GM21529 (cell line): Measurements from ENCODE around the gene ARX.
A peak's percentile ranks its signal among the peaks of the same experiment; 100 is the strongest.

Experiments
- ATAC-seq: cut with Tn5 transposase; IDR thresholded peaks from one replicate; pipeline ENCODE4 v1.9.1; 2021; ENCODE audit not compliant: unreplicated experiment

Gene ARX

DNA sequence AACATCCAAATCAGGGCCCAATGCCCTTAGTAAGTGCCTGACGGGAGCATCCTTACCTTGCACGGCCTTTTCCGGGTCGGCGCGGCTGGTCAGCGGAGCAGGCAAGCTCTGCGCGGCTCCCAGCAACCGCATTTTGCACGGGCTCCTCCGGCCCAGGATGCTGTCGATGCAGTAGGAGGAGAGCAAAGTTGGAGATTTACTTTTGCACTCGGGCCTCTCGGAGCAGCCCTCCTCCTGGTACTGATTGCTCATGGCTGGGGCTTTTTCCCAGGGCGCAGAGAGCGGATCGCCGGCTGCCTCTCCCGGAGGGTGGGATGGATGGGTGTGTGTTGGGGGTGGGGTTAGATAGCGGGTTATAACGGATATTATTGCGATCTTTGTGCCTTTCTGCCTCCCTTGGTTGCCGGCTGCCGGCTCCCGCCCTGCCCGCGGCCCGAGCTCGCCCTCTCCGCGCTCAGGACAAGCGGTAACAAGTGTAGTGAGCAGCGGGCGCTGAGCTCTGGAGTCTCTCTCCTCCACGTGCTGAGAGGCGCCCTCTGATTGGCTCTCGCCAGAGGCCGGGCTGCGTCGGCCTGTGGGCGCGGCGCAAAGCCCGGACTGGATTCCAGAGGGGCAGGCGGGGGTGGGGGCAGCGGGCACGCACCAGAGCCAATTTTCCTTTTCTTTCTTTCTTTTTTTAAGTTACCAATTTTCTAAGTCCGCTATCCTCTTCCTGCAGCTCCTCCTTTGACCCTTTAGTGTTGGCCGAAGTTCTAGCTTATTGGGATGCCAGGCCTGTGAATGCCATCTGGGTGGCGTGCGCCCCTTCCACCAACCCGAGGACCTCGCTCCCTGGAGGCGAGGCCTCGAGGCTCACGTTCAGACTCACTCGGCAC lies at the start of gene ARX:
ARX (minus strand) TSS at position 480 of the 875 bp plus-strand sequence; CDS start at position 252, 228 bp downstream.
- ATAC-seq = no peak

DNA sequence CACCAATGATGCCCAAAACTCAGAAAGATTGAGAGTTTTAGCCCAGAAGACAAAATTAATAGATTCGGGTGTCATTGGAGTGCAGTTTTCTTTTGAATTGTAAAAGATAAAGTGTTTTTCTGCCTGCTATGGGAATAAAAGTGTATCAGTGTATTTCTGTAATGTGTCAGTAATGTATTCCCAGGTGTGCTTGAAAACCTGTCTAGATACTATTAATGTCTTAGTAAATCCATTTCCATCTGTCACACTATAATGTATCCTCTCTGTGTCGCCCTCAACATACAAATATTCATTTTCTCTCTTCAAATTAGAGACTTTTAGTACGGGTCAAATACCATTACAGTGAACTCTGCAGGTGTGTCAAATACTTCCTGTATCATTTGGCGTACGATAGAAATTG lies 43.5 kb upstream of the ARX start:
- ATAC-seq = no peak

DNA sequence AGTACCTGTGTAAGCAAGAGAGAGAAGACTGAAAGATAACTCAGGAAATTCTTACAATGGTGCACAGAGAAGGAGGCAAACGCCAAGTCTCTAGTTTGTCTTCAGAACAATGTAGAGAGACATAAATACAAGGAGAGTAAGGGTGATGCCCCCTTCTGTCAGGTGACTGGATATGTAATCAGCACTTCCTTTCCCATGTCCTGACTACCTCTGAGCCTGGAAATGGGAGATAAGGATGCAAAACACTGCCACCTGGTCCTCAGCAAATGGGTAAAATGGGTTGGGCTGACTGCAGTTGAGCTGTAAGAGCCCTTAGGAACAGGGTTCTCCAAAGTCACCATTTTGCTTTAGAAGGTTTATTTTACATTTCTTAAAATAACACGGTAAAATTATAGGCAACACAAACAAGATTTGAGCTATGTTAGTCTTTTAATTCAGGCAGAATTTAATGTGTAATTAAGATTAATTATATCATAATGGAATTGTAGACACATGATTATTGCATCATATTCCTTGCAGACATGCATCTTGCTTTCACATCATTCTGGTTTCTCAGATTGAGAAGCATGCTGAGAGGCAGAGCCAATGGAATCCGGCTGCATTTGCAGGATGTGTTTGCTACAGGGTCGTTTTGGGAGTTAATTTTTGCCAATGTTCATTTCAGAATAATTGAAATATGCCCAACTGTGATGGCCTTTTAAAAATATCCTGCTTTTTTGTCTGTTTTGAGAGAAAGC lies 37.2 kb upstream of the ARX start:
- no peak for ATAC-seq

DNA sequence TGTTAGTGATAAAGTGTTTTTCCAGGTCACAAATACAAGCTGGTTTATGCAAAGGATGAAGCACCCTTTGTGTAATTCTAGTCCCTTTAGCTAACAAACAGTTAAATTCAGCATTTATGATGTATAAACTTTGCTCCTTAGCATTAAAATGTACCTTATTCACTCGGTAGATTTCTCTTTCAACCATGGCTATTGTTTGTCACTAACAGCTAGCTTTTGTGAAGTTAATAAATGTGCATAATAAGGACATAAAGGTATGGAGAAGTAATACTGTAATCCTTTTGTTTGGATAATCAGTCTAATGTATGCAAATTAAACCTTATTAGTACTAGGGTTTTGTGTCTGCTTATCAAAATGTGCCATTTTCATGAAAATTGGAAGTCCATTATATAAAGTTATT lies 34.2 kb upstream of the ARX start:
- no peak for ATAC-seq

DNA sequence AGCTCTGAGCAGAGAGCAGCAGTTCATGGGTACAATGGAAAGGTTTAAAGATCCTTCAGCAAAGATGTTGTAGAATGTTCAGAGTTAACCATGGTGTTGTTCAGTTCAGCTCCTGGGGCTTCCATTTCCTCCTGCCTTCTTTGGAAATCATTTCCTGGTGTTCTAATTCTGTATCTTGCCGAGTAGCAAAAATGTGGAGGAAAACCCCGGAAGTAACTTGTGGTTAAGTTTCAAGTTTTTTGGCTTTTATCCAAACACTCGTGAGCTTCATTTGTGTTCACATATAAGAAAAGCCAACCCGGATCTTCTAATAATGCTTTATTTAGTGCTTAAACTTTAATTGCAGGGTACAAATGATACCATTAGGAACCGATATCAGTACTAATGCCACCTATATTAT lies 33.6 kb upstream of the ARX start:
- no peak for ATAC-seq

DNA sequence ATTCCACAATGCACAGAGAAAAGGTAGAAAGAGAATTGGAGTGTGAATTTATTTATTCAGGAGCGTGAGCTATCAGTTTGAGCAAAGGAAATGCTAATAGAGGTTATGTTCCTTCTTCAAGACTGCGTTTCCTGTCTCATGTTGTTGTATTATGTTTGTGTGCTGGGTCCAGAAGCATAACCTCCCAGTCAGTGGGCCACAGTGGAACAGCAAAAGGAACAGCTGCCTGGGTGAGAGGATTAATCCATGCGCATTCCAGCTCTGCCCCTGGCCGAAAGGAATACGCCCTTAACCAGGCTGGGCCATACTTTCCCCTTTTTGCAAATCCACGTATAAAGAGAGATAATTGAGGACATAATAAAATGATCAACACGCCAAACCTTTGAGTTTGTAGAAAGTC lies 32.4 kb upstream of the ARX start:
- ATAC-seq = no peak

DNA sequence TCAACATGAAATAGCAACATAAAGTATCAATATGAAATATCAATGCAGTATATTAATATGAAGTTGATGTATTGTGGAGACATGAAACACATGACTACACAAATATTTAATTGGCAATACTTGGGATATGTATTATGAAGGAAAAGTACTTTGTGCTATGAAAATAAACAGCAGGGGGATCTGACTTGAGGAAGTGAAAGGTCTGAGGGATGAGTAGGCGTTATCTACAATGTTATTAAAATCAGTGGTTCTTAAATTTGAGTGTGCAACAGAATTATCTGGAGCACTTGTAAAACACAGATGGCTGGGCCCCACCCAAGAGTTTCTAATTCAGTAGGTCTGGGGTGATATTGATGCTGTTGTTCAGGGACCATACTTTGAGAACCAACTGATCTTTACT lies 27.4 kb upstream of the ARX start:
- ATAC-seq = no peak

DNA sequence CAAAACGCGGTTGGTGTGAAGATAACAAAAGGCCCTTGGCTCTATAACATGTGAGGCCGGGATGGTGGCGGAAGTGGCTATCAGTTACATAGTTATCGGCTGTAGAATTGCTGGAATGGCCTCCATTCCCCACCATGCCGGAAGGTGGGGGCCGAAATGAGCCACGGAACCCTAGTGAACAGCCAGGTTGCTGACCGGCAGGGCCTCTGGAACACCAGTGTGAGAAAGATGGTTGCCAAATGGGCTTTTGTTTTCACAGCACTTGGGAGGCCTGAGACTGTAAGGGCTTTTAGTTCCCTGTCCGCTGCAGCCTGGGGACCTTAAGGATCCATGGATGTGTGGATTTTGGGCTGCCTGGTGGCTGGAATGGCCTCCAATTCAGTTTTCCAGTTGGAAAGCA lies 23.3 kb upstream of the ARX start:
- ATAC-seq = no peak

DNA sequence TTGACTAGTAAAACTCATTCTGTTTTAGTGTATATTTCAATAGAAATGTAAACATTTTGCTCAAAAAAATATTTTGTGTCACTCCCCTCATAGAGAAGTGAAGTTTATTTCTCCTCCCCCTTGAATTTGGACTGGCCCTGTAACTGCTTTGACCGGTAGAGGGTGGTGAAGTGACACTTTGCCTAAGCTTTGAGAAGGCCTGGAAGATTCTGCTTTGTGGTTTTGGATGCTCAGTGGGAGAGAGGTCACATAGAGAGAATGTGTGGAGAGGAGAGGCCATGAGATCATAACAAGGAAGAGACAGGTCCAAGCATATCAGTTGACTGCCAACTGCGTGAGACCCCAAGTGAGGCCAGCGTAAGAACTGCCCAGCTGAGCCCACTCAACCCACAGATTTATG lies 19.1 kb upstream of the ARX start:
- no peak for ATAC-seq

DNA sequence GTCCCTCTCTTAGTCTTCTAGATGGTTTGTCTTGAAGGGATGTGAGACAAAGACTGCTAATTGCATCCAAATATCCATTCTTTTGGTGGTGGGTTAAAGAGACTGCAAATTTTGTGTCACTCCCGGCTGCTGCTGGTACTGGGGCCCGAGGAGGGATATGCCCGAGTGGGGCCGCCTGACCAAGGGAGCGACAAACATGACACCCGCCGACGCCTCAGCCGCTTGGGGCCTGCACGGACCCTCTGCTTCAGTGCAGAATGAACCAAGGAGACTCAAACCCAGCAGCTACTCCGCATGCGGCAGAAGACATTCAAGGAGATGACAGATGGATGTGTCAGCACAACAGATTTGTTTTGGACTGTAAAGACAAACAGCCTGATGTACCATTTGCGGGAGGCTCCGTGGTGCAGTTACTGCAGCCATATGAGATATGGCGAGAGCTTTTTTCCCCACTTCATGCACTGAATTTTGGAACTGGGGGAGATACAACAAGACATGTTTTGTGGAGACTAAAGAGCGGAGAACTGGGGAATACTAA lies 13.6 kb upstream of the ARX start:
- no peak for ATAC-seq

DNA sequence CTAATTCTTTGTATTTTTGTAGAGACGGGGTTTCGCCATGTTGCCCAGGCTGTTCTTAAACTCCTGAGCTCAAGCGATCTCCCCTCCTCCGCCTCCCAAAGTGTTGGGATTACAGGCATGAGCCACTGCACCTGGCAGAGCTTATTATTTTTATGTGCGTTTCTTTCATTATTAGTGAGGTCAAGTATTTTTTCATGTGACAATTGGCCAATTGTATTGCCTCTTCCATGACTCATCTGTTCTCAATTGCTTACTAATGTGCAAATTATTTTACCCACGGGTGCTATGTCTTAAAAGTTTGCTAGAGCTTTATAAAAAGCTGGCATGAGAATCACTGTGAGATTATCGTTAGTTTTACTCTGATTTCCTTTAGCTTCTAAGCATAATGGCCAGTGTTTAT lies 13.0 kb upstream of the ARX start:
- no peak for ATAC-seq

DNA sequence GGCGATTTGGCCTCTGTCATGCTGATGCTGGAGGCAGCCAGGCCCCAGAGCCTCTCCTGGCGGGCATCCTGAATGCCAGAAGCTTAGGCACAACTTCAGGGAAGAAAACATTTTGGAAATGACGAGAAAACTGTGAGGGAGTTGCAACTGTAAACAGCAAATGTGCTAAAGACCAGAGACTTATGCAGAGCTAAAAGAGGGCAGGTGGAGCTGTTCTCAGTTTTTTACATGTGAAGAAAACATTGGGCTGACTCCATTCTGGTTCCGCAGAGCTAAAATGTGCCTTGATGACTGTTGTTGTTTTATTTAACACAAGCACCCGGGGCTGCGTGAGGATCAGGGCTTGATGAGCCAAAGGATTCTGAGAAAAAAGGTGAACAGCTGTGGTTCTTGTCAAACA lies 10.8 kb upstream of the ARX start:
- no peak for ATAC-seq

DNA sequence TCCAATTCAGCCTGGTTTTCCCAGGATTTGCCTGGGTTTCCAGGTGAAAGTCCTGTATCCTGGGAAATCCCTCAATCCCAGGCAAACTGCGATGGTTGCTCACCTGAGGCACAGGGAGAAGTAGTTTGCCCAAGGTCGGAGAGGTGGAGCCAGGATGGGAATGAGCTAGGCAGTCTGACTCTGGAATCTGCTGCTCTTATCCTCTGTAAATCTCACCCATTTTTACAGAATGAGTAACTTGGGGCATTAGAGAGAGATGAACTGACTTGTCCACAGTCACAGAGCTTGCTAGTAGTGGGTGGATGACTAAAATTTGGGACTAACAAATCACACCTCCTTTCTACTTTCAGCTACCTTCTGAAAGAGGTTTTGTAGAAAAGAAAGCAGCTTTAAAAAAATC lies 9.8 kb upstream of the ARX start:
- no peak for ATAC-seq

DNA sequence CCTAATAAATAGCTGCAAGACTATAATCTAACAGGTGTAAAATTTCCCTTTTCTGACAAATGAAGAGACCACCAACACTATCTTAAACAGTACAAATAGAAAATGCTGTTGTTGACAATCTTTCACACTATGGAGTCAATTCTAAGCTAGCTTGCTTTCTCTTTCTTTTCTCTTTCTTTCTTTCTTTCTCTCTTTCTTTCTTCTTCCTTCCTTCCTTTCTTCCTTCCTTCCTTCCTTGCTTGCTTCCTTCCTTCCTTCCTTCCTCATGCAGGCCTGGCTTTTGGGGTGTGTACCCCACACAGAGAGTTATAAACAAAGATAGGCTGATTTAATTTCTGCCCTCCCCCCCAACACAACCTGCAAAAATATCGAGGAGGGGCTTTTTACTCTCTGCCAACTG lies 8.1 kb upstream of the ARX start:
- no peak for ATAC-seq

DNA sequence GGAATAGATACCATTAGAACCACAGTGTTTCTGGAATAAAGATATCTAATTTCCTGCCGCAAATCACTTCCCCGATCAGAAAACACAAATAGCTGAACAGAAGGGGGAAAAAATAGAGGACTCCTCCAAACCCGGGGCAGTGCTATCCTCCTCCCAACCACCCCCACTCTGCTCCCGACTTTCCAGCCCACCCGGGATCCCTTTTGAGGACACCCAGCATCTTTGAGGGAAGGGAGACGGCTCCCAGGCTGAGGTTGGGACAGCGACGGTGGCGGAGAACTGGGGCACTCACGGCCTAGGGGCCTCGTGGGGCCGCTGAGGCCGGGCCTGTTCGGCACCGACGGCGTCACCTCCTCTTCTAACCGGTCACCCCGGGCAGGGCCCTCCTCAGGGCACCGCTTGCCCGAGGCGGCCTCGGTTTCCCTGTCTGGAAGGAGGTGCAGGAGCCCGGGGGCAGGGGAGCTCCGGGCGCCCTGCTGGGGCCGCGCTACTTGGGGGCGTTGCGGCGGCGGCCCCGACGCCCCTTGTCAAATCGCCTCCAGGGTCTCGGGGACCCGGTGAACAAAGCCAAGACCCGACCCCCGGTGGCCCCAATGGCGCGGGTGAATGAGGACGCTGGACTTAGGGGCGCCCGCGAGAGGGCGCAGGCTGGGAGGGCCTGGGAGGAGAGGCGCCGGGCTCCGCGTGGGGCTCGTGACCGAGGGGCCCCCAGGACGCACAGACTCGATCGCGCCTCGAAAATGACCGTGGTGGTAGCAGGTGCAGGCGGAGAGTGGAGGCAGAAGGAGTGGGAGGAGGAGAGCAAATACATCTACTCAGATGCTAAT lies 6.9 kb upstream of the ARX start:
- ATAC-seq = no peak

DNA sequence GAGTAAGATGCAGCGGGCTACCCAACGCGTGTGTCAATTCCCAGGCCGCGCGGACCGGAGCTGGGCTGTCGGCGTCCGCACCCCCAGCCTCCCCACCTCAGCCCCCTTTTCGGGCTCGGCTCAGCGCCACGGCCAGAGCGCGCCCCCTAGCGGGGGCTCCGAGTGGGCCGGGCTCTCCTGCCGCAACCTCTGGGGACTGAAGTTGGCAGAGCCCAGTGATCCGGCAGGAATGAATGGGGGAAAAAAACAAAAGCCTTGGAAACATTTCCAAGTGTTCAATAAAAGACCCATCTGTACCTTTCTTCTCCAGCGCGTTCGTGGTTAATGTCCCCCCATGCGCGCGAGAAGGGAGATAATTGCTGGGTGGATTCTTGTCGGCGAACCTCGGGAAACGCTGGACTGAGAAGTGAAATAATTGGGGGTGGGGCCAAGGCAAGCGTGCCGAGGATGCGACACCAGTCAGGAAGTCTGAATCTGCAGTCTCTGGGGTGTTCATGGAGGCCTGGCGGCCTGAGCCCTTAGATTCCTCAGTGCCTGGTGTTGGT lies 5.2 kb upstream of the ARX start:
- ATAC-seq = peak; percentile 68

DNA sequence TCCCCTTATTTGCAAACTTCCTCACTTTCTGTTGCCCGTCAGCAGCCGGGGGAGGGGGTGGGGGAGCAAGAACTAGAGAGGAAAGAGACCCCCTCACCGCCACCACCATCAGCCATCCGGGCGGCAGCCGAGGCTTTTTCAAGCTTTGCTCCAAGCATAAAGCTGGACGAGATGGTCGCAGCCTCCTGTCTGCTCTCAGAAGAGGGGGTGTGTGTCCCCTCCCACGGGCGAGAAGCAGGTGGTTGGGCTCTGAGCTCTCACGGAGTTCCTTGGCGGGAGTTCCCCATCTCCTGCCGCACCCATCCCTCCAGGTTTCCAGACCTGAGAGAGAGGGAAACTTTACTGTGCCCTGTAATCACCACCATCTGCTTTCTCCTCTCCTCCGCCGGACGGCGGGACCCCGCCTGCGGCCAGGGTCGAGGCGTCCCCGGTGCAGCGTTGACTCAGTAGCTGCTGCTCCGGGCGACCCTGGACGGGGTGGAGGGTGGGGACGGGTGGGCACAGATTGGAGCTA lies 4.7 kb upstream of the ARX start:
- ATAC-seq = peak; percentile 16

DNA sequence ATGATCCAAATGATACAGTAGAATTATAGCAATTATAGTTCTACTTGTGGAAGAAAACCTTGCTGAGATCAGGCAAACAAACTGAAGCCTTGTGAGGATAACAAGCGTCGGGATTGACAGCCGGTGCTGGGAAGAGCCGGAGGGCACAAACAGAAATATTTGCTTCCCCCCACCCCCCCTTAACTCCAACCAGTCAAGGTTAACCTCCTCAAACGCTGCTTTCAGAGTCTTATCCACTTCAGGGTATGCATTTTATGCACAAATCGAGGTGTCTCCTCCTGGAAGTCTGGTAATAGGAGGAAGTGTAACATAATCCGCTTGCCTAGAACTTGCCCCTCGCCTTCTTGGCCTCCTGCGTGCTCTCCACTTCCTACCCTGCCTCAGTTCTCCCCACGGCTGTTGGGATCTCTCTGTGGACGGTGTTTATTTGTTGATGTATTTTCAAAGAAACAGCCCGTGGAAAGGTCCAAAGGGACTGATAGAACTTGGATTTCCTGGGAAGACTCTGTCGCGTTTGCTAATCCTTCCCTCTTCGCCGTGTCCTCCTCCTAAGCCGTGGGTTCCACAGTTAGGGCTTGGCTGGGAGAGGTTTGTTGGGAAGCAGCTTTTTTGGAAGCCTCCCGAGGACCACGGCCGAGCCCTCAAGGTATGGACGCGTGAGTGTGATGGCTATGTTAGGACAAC lies 4.1 kb upstream of the ARX start:
- ATAC-seq = no peak

DNA sequence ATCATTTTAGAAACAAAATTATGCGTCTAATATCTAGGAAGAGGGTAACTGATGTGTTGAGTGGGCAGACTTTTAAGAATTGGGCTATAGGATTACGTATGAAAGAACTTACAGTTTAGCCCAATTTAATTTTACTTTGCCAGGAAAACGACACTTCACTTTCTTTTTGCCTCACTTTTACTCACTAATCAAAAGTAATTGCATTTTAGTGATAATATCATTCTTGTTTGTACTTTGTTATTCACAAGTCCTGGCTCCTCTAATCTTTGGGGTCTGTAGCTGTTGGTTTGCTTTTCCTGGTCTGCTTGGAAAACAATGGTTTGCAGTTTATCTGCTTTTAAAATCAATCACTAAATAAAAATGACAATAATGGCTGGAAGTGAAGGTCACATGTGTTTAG lies 2.9 kb upstream of the ARX start:
- ATAC-seq = no peak

DNA sequence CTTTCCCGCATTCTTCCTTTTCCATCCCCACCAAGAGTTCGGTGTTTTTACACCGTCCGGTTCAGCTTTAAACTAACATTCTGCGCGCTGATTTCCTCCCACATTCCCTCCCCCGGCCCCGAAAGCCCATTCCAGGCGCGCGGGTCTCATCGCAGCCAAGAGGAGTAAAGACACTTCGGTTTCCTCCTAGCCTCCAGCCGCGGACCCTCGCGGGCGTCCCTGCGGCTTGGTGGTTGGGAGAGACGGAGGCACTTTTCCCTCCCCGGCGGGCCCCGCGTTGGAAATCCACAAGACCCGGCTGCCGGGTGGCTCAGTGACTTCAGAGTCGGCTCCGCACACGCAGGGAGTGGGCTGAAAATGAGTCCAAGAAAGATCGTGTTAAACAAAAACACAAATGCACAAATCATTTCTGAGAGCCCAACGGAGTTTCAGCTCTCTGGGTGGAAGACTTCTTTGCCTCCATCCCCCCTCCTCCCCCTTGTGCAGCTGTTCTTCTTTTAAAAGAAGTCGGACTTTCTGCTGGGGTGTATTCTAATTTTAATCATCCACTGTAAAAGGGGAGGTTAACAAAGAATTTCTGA lies 2.0 kb upstream of the ARX start:
- no peak for ATAC-seq
